HL-60 (cell line): Measurements from ENCODE around the gene STAG3.
"Not testable (repeated sequence)": the region's sequence is repeated elsewhere in the genome, so short reads cannot be mapped to it uniquely, and the experiment has no call there.

Experiments
- DNase-seq, 2 experiments: peaks; one replicate each; pipeline ENCODE4 v3.0.0-alpha.2; 2010 to 2020; ENCODE audit warnings: low read depth in 1 of 2, low spot score in 1 of 2
- H3K27ac ChIP-seq: fragments of 250-450 bp; sonication (Bioruptor Pico); replicated peaks from 2 replicates; pipeline ENCODE4 v1.5.1; 2020; ENCODE audit warnings: mild to moderate bottlenecking, moderate library complexity
- H3K27me3 ChIP-seq: fragments of 250-450 bp; sonication (Bioruptor Pico); 2 replicates; pipeline ENCODE4 v1.5.1; 2021; ENCODE audit warnings: mild to moderate bottlenecking, moderate library complexity; ENCODE audit not compliant: insufficient read depth, poor library complexity, severe bottlenecking
- H3K4me3 ChIP-seq: replicated peaks from 2 replicates; pipeline ENCODE4 v1.5.1; 2011; ENCODE audit warnings: mild to moderate bottlenecking, control low read depth, low read length; ENCODE audit not compliant: insufficient read depth
- CTCF ChIP-seq: IDR thresholded peaks from one replicate; pipeline ENCODE4 v1.5.1; 2011; ENCODE audit warnings: low read length, control low read depth, inconsistent platforms; ENCODE audit not compliant: insufficient read depth
- GABPA ChIP-seq: IDR thresholded peaks from 2 replicates; pipeline ENCODE4 v1.6.1; 2012; ENCODE audit warnings: low read depth
- POLR2AphosphoS5 ChIP-seq: IDR thresholded peaks from 2 replicates; pipeline ENCODE4 v1.6.1; 2012; ENCODE audit warnings: low read depth
- SPI1 ChIP-seq: IDR thresholded peaks from 2 replicates; pipeline ENCODE4 v1.6.1; 2012; ENCODE audit warnings: low read depth, mild to moderate bottlenecking, borderline replicate concordance
- TF ChIP-seq, protein P1 (sequence below): IDR thresholded peaks from 2 replicates; pipeline ENCODE4 v1.6.1; 2012; ENCODE audit warnings: low read depth; ENCODE audit not compliant: insufficient replicate concordance

STAG3 gene

DNA sequence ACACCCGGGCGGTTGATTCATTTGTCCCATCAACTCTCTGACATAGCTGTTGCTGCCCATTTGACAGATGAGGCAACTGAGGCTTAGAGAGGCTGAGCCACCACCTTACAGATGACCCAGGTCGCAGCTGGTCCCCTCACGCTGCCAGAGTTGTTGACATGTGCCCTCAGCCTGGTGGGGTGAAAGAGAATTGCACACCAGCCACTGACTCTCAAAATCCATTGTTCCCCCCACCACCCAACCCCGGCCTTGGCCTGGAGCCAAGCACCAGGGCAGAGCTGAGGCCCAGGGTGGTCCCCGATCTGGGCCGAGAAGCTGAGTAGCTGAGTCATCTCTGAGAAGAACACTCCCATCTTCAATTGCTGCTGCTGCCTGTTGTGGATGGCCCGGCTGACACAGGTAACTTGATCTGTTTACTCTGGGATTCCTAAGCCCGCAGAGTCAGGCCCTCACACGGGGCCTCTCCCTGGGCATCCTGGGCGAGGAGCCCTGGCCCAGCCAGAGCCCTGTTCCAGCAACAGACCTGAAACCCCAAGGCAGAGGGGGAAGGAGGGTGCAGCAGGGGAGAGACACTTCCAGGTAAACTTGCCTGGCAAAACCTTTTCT is 69.5 kb downstream of the STAG3 start:
- no peak for DNase-seq
- TF ChIP-seq POLR2AphosphoS5 (no peak), GABPA (no peak), CTCF (no peak), SPI1 (no peak)
- TF ChIP-seq, protein P1, sequence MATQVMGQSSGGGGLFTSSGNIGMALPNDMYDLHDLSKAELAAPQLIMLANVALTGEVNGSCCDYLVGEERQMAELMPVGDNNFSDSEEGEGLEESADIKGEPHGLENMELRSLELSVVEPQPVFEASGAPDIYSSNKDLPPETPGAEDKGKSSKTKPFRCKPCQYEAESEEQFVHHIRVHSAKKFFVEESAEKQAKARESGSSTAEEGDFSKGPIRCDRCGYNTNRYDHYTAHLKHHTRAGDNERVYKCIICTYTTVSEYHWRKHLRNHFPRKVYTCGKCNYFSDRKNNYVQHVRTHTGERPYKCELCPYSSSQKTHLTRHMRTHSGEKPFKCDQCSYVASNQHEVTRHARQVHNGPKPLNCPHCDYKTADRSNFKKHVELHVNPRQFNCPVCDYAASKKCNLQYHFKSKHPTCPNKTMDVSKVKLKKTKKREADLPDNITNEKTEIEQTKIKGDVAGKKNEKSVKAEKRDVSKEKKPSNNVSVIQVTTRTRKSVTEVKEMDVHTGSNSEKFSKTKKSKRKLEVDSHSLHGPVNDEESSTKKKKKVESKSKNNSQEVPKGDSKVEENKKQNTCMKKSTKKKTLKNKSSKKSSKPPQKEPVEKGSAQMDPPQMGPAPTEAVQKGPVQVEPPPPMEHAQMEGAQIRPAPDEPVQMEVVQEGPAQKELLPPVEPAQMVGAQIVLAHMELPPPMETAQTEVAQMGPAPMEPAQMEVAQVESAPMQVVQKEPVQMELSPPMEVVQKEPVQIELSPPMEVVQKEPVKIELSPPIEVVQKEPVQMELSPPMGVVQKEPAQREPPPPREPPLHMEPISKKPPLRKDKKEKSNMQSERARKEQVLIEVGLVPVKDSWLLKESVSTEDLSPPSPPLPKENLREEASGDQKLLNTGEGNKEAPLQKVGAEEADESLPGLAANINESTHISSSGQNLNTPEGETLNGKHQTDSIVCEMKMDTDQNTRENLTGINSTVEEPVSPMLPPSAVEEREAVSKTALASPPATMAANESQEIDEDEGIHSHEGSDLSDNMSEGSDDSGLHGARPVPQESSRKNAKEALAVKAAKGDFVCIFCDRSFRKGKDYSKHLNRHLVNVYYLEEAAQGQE, result no peak
- Histone ChIP-seq H3K4me3 (no peak overlapping the region), H3K27ac (no peak overlapping the region), H3K27me3 (no peaks in the 10 kb centered on the region)

- TF ChIP-seq CTCF (no peak), SPI1 (no peak), GABPA (no peak), POLR2AphosphoS5 (no peak)
- TF ChIP-seq, protein P1, result no peak
- DNase-seq, result no peak
- Histone ChIP-seq H3K27me3 (no peaks in the 10 kb centered on the region), H3K4me3 (no peak overlapping the region), H3K27ac (no peak overlapping the region)
Measured at GRCh38 chr7:100248483-100248882, 70.8 kb downstream of the STAG3 start.

DNA sequence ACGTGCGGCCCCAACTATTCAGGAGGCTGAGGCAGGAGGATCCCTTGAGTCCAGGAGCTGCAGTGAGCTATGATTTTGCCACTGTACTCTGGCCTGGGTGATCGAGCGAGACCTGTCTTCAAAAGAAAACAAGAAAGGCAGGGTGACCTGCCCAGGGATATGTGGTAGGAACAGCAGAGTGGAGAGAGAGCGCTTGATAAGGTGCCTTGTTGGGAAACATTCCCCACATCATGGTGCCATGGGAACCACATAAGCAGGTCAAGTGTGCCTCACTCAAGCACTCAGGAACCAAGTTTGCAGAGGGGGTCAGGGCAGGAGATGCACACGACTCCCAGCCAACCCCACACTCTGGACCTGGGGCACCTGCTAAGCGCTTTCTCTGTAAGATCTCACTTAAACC is 79.3 kb downstream of the STAG3 start:
- Histone ChIP-seq H3K27me3 (no peaks in the 10 kb centered on the region), H3K27ac (no peak overlapping the region), H3K4me3 (no peak overlapping the region)
- TF ChIP-seq, protein P1, result no peak
- TF ChIP-seq GABPA (no peak), POLR2AphosphoS5 (no peak), CTCF (no peak), SPI1 (no peak)
- no peak for DNase-seq

GRCh38 chr7:100259984-100260383 is 82.3 kb downstream of the STAG3 start:
- H3K27me3 ChIP-seq, DNase-seq, H3K27ac ChIP-seq, H3K4me3 ChIP-seq: not testable (repeated sequence)

GRCh38 chr7:100262896-100263295 is 85.2 kb downstream of the STAG3 start:
- not testable (repeated sequence) for DNase-seq, H3K27me3 ChIP-seq, H3K27ac ChIP-seq, H3K4me3 ChIP-seq
